Mesenchymal stem cell (in vitro differentiated cells and primary cell): ENCODE measurements around the gene CEP85L.

Experiments used
- DNase-seq: peaks from one replicate; pipeline ENCODE4 v3.0.0-alpha.2; 2013
- H2AFZ ChIP-seq: one replicate; pipeline ENCODE4 v1.6.1; 2013; ENCODE audit warnings: low read depth, mild to moderate bottlenecking, control low read depth, inconsistent platforms, low read length, moderate library complexity
- H2AK5ac ChIP-seq: 2 replicates; pipeline ENCODE4 v1.6.1; 2013; ENCODE audit warnings: low read length, moderate library complexity, mild to moderate bottlenecking, inconsistent platforms; ENCODE audit not compliant: severe bottlenecking
- H2BK120ac ChIP-seq: one replicate; pipeline ENCODE4 v1.6.1; 2013; ENCODE audit warnings: low read depth, mild to moderate bottlenecking, inconsistent platforms, low read length, moderate library complexity
- H2BK12ac ChIP-seq, 2 experiments: one replicate each; pipeline ENCODE4 v1.6.1; 2013; ENCODE audit warnings: inconsistent platforms in 2 of 2, low read length in 2 of 2, mild to moderate bottlenecking in 2 of 2, moderate library complexity in 2 of 2, control low read depth in 1 of 2
- H2BK15ac ChIP-seq: one replicate; pipeline ENCODE4 v1.6.1; 2013; ENCODE audit warnings: mild to moderate bottlenecking, low read depth, inconsistent platforms; ENCODE audit not compliant: poor library complexity, severe bottlenecking
- H2BK5ac ChIP-seq: 2 replicates; pipeline ENCODE4 v1.6.1; 2013; ENCODE audit warnings: low read depth, mild to moderate bottlenecking, low read length, control low read depth, inconsistent platforms; ENCODE audit not compliant: poor library complexity, severe bottlenecking
- H3K14ac ChIP-seq, 2 experiments: one replicate each; pipeline ENCODE4 v1.6.1; 2013; ENCODE audit warnings: inconsistent platforms in 2 of 2, low read length in 2 of 2, control low read depth in 1 of 2, mild to moderate bottlenecking in 1 of 2, moderate library complexity in 1 of 2
- H3K18ac ChIP-seq, 2 experiments: one replicate each; pipeline ENCODE4 v1.6.1; 2013; ENCODE audit warnings: inconsistent platforms in 2 of 2, low read length in 2 of 2, control low read depth in 1 of 2, low read depth in 1 of 2, mild to moderate bottlenecking in 1 of 2
- H3K23ac ChIP-seq, 2 experiments: one replicate each; pipeline ENCODE4 v1.6.1; 2013; ENCODE audit warnings: inconsistent platforms in 2 of 2, low read length in 2 of 2, mild to moderate bottlenecking in 2 of 2, moderate library complexity in 2 of 2, control low read depth in 1 of 2
- H3K27ac ChIP-seq: 2 replicates; pipeline ENCODE4 v1.5.1; 2013; ENCODE audit warnings: mild to moderate bottlenecking, moderate library complexity, low read length, control low read depth, inconsistent platforms; ENCODE audit not compliant: poor library complexity, severe bottlenecking
- H3K27me3 ChIP-seq, 2 experiments: 2 replicates each; pipeline versions ENCODE4 v1.6.1 to v1.7.0; 2013; ENCODE audit warnings: low read length in 2 of 2, mild to moderate bottlenecking in 2 of 2, moderate library complexity in 2 of 2, control low read depth in 1 of 2, inconsistent platforms in 1 of 2; ENCODE audit not compliant: control insufficient read depth in 1 of 2, insufficient read depth in 1 of 2
- H3K36me3 ChIP-seq, 2 experiments: 2 replicates each; pipeline versions ENCODE4 v1.6.1 to v1.7.0; 2013; ENCODE audit warnings: low read length in 2 of 2, control low read depth in 1 of 2, inconsistent platforms in 1 of 2, low read depth in 1 of 2, mild to moderate bottlenecking in 1 of 2; ENCODE audit not compliant: insufficient read depth in 2 of 2, control insufficient read depth in 1 of 2
- H3K4ac ChIP-seq, 2 experiments: one replicate each; pipeline ENCODE4 v1.6.1; 2013; ENCODE audit warnings: inconsistent platforms in 2 of 2, low read length in 2 of 2, mild to moderate bottlenecking in 2 of 2, moderate library complexity in 2 of 2, control low read depth in 1 of 2, low read depth in 1 of 2
- H3K4me1 ChIP-seq: 2 replicates; pipeline ENCODE4 v1.6.1; 2013; ENCODE audit warnings: low read depth, low read length, control low read depth; ENCODE audit not compliant: control insufficient read depth, insufficient read depth
- H3K4me2 ChIP-seq: 2 replicates; pipeline ENCODE4 v1.6.1; 2013; ENCODE audit warnings: low read length, mild to moderate bottlenecking, inconsistent platforms; ENCODE audit not compliant: poor library complexity, severe bottlenecking
- H3K4me3 ChIP-seq, 2 experiments: 2 replicates each; pipeline versions ENCODE4 v1.5.1 to v1.7.0; 2013; ENCODE audit warnings: low read length in 2 of 2, mild to moderate bottlenecking in 2 of 2, control low read depth in 1 of 2, low read depth in 1 of 2; ENCODE audit not compliant: insufficient read depth in 1 of 2
- H3K79me1 ChIP-seq: replicated peaks from 2 replicates; pipeline ENCODE4 v1.6.1; 2013; ENCODE audit warnings: mild to moderate bottlenecking, control low read depth, low read length, inconsistent platforms; ENCODE audit not compliant: poor library complexity, severe bottlenecking
- H3K9ac ChIP-seq: 2 replicates; pipeline ENCODE4 v1.7.0; 2013; ENCODE audit warnings: mild to moderate bottlenecking, low read length, moderate library complexity
- H3K9me3 ChIP-seq: 2 replicates; pipeline ENCODE4 v1.7.0; 2013; ENCODE audit warnings: mild to moderate bottlenecking, low read length; ENCODE audit not compliant: control insufficient read depth
- H4K8ac ChIP-seq: one replicate; pipeline ENCODE4 v1.6.1; 2013; ENCODE audit warnings: inconsistent platforms, mild to moderate bottlenecking, low read length, moderate library complexity
- H4K91ac ChIP-seq: one replicate; pipeline ENCODE4 v1.6.1; 2013; ENCODE audit warnings: mild to moderate bottlenecking, low read length, inconsistent platforms
- WGBS: methylation state at CpG from one replicate; pipeline ENCODE4 v1.1.7; 2013; ENCODE audit warnings: mixed read lengths; 5-methylcytosine and 5-hydroxymethylcytosine counted together

Gene CEP85L

GRCh38 chr6:118464620-118465019 lies 186.8 kb downstream of the CEP85L start:
- DNase-seq, result no peak
- WGBS, result 100% methylated on average over 2 of the region's 2 CpGs

GRCh38 chr6:118460958-118461470 lies 190.4 kb downstream of the CEP85L start:
- H3K4me2 ChIP-seq, result no peak overlapping the region
- peaks cover 2% of the 10 kb centered on the region for H3K9me3 ChIP-seq
- no peak overlapping the region for H3K18ac ChIP-seq
- no peak overlapping the region for H2AFZ ChIP-seq
- no peak overlapping the region for H2BK5ac ChIP-seq
- no peak for DNase-seq
- H3K27ac ChIP-seq, result no peak overlapping the region
- no peak overlapping the region for H4K91ac ChIP-seq
- H3K14ac ChIP-seq, result no peak overlapping the region
- H3K36me3 ChIP-seq, result peaks cover 0 to 57% of the 10 kb centered on the region in 2 experiments
- H3K23ac ChIP-seq, result no peak overlapping the region
- H2AK5ac ChIP-seq, result no peak overlapping the region
- no peak overlapping the region for H3K9ac ChIP-seq
- H3K79me1 ChIP-seq, result no peaks in the 10 kb centered on the region
- H3K4ac ChIP-seq, result no peak overlapping the region
- no peak overlapping the region for H2BK120ac ChIP-seq
- no peaks in the 10 kb centered on the region for H3K27me3 ChIP-seq
- WGBS, result 100% methylated on average over 1 of the region's 2 CpGs
- no peak overlapping the region for H2BK15ac ChIP-seq
- H3K4me3 ChIP-seq, result no peak overlapping the region
- no peak overlapping the region for H2BK12ac ChIP-seq
- no peaks in the 10 kb centered on the region for H3K4me1 ChIP-seq
- H4K8ac ChIP-seq, result no peak overlapping the region

More at GRCh38 chr6:118464620-118465019, 186.8 kb downstream of the CEP85L start:
- no peaks in the 10 kb centered on the region for H3K27me3 ChIP-seq
- no peaks in the 10 kb centered on the region for H3K4me1 ChIP-seq
- no peak overlapping the region for H4K8ac ChIP-seq
- H3K14ac ChIP-seq, result no peak overlapping the region
- H2BK12ac ChIP-seq, result no peak overlapping the region
- H2BK120ac ChIP-seq, result no peak overlapping the region
- H2BK5ac ChIP-seq, result no peak overlapping the region
- no peak overlapping the region for H4K91ac ChIP-seq
- H3K4ac ChIP-seq, result no peak overlapping the region
- H3K4me3 ChIP-seq, result no peak overlapping the region
- no peak overlapping the region for H3K27ac ChIP-seq
- H2BK15ac ChIP-seq, result no peak overlapping the region
- no peak overlapping the region for H2AFZ ChIP-seq
- no peak overlapping the region for H2AK5ac ChIP-seq
- no peaks in the 10 kb centered on the region for H3K79me1 ChIP-seq
- H3K23ac ChIP-seq, result no peak overlapping the region
- no peak overlapping the region for H3K4me2 ChIP-seq
- peaks cover 0 to 88% of the 10 kb centered on the region in 2 experiments for H3K36me3 ChIP-seq
- H3K18ac ChIP-seq, result no peak overlapping the region
- no peak overlapping the region for H3K9ac ChIP-seq
- no peaks in the 10 kb centered on the region for H3K9me3 ChIP-seq

- peaks cover 0 to 21% of the 10 kb centered on the region in 2 experiments for H3K36me3 ChIP-seq
- DNase-seq, result no peak
- H3K18ac ChIP-seq, result no peak overlapping the region
- H3K79me1 ChIP-seq, result no peaks in the 10 kb centered on the region
- no peak overlapping the region for H4K91ac ChIP-seq
- no peak overlapping the region for H2BK12ac ChIP-seq
- H2BK120ac ChIP-seq, result no peak overlapping the region
- no CpG with 5 or more reads among the region's 1 CpG for WGBS
- no peaks in the 10 kb centered on the region for H3K4me1 ChIP-seq
- no peak overlapping the region for H2BK5ac ChIP-seq
- H3K14ac ChIP-seq, result no peak overlapping the region
- no peak overlapping the region for H3K4me3 ChIP-seq
- no peak overlapping the region for H3K23ac ChIP-seq
- H3K27me3 ChIP-seq, result no peaks in the 10 kb centered on the region
- H3K9ac ChIP-seq, result no peak overlapping the region
- no peak overlapping the region for H3K4ac ChIP-seq
- peaks cover 29% of the 10 kb centered on the region for H3K9me3 ChIP-seq
- H2AK5ac ChIP-seq, result no peak overlapping the region
- H2AFZ ChIP-seq, result no peak overlapping the region
- no peak overlapping the region for H2BK15ac ChIP-seq
- H3K4me2 ChIP-seq, result no peak overlapping the region
- no peak overlapping the region for H4K8ac ChIP-seq
- H3K27ac ChIP-seq, result no peak overlapping the region
Measured at GRCh38 chr6:118456982-118457381, 194.4 kb downstream of the CEP85L start.

GRCh38 chr6:118451839-118452238 lies 199.6 kb downstream of the CEP85L start:
- Histone ChIP-seq H3K23ac (no peak overlapping the region), H3K27ac (no peak overlapping the region), H2AK5ac (no peak overlapping the region), H3K4me2 (no peak overlapping the region), H2BK5ac (peak overlapping the region; percentile 89), H3K36me3 (peaks cover 0 to 3% of the 10 kb centered on the region in 2 experiments), H3K14ac (no peak overlapping the region), H2BK15ac (no peak overlapping the region), H3K18ac (no peak overlapping the region), H4K91ac (no peak overlapping the region), H4K8ac (no peak overlapping the region), H2BK120ac (no peak overlapping the region), H3K4me1 (no peaks in the 10 kb centered on the region), H3K4ac (no peak overlapping the region), H2AFZ (no peak overlapping the region), H2BK12ac (no peak overlapping the region), H3K9me3 (peaks cover 70% of the 10 kb centered on the region), H3K9ac (no peak overlapping the region), H3K4me3 (peak overlapping the region in 1 of 2 experiments; percentile 28), H3K79me1 (no peaks in the 10 kb centered on the region), H3K27me3 (no peaks in the 10 kb centered on the region)
- DNase-seq, result no peak
